DOHH2 (cell line): ENCODE data around the gene RBMXL2.

Source experiments
- H3F3A ChIP-seq: fragments of 200-600 bp; sonication (generic), shearing (Covaris generic); 2 replicates; pipeline ENCODE4 v1.6.0; 2016; ENCODE audit warnings: antibody characterized with exemption, mild to moderate bottlenecking; ENCODE audit not compliant: control insufficient read depth, insufficient read depth
- H3K27ac ChIP-seq: fragments of 200-600 bp; sonication (generic); 2 replicates; pipeline ENCODE4 v1.5.1; 2014; ENCODE audit warnings: low read depth, mild to moderate bottlenecking, low read length, moderate library complexity
- H3K27me3 ChIP-seq: fragments of 200-600 bp; sonication (generic); 2 replicates; pipeline ENCODE4 v1.6.1; 2014; ENCODE audit warnings: mild to moderate bottlenecking, low read length, mixed read lengths; ENCODE audit not compliant: control insufficient read depth
- H3K36me3 ChIP-seq: fragments of 200-600 bp; sonication (generic); 2 replicates; pipeline ENCODE4 v1.6.1; 2014; ENCODE audit warnings: mild to moderate bottlenecking, low read length, moderate library complexity, mixed read lengths; ENCODE audit not compliant: control insufficient read depth
- H3K4me1 ChIP-seq: fragments of 200-600 bp; sonication (generic); 2 replicates; pipeline ENCODE4 v1.6.1; 2014; ENCODE audit warnings: mild to moderate bottlenecking, low read length, mixed read lengths; ENCODE audit not compliant: control insufficient read depth
- H3K4me2 ChIP-seq: fragments of 200-600 bp; sonication (generic); 2 replicates; pipeline ENCODE4 v1.6.0; 2014; ENCODE audit warnings: mild to moderate bottlenecking, low read length, moderate library complexity
- H3K4me3 ChIP-seq: fragments of 200-600 bp; sonication (generic); 2 replicates; pipeline ENCODE4 v1.5.1; 2014; ENCODE audit warnings: mild to moderate bottlenecking, low read length, mixed read lengths
- H3K79me2 ChIP-seq: fragments of 200-600 bp; sonication (generic); 2 replicates; pipeline ENCODE4 v1.6.1; 2014; ENCODE audit warnings: mild to moderate bottlenecking, low read length, mixed read lengths; ENCODE audit not compliant: control insufficient read depth
- H3K9me2 ChIP-seq: fragments of 200-600 bp; sonication (generic); replicated peaks from 2 replicates; pipeline ENCODE4 v1.6.1; 2014; ENCODE audit warnings: mild to moderate bottlenecking, low read length, mixed read lengths; ENCODE audit not compliant: control insufficient read depth
- H3K9me3 ChIP-seq: fragments of 200-600 bp; sonication (generic); 2 replicates; pipeline ENCODE4 v1.6.1; 2014; ENCODE audit warnings: antibody characterized with exemption, low read length, mixed read lengths; ENCODE audit not compliant: control insufficient read depth, insufficient read depth
- H4K20me1 ChIP-seq: fragments of 200-600 bp; sonication (generic); 2 replicates; pipeline ENCODE4 v1.6.0; 2014; ENCODE audit warnings: low read depth, mild to moderate bottlenecking, antibody characterized with exemption, low read length, moderate library complexity; ENCODE audit not compliant: control insufficient read depth, insufficient read depth
- EZH2phosphoT487 ChIP-seq: fragments of 200-600 bp; sonication (generic); IDR thresholded peaks from 2 replicates; pipeline ENCODE4 v1.6.1; 2017; ENCODE audit warnings: borderline replicate concordance, mild to moderate bottlenecking, antibody characterized with exemption, low read length, moderate library complexity, mixed read lengths
- TF ChIP-seq, protein P1 (sequence below): fragments of 200-600 bp; sonication (generic); IDR thresholded peaks from one replicate; pipeline ENCODE4 v1.5.1; 2014; ENCODE audit warnings: antibody characterized with exemption, mild to moderate bottlenecking, low read depth, low read length; ENCODE audit not compliant: poor library complexity, severe bottlenecking

RBMXL2 gene

GRCh38 chr11:7098235-7098832 is 9.5 kb downstream of the RBMXL2 start:
- no peak overlapping the region for H3K27ac ChIP-seq
- H3K79me2 ChIP-seq: no peaks in the 10 kb centered on the region
- no peaks in the 10 kb centered on the region for H3K4me1 ChIP-seq
- H3K4me3 ChIP-seq: no peak overlapping the region
- H3F3A ChIP-seq: no peaks in the 10 kb centered on the region
- H3K36me3 ChIP-seq: no peaks in the 10 kb centered on the region
- H3K4me2 ChIP-seq: no peak overlapping the region
- TF ChIP-seq, protein P1, sequence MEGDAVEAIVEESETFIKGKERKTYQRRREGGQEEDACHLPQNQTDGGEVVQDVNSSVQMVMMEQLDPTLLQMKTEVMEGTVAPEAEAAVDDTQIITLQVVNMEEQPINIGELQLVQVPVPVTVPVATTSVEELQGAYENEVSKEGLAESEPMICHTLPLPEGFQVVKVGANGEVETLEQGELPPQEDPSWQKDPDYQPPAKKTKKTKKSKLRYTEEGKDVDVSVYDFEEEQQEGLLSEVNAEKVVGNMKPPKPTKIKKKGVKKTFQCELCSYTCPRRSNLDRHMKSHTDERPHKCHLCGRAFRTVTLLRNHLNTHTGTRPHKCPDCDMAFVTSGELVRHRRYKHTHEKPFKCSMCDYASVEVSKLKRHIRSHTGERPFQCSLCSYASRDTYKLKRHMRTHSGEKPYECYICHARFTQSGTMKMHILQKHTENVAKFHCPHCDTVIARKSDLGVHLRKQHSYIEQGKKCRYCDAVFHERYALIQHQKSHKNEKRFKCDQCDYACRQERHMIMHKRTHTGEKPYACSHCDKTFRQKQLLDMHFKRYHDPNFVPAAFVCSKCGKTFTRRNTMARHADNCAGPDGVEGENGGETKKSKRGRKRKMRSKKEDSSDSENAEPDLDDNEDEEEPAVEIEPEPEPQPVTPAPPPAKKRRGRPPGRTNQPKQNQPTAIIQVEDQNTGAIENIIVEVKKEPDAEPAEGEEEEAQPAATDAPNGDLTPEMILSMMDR: peak; percentile 64
- no peak for TF ChIP-seq EZH2phosphoT487
- peaks cover 10% of the 10 kb centered on the region; the same call in 1 of the 2 replicates for H3K27me3 ChIP-seq
- H3K9me3 ChIP-seq: no peaks in the 10 kb centered on the region
- no peaks in the 10 kb centered on the region for H4K20me1 ChIP-seq
- no peaks in the 10 kb centered on the region for H3K9me2 ChIP-seq

DNA sequence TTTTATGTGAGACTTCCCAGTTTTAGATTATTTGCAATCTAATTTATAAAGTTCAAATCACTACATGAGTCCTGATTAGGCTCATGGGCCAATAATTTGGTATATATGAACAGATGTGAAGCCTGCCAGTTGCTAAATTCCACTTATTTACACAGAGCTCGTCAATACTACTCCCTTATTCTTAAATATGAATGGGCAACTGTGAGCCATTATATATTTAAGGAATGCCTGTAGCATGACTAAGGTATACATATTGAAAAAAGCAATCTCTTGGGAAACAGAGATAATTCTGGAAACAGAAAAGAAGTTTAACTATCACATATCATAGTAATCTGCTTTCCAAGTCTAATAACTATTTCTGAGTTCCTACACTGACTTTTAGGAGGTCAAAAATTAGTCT is 27.0 kb downstream of the RBMXL2 start:
- no peak overlapping the region for H3K4me3 ChIP-seq
- no peaks in the 10 kb centered on the region for H3F3A ChIP-seq
- H3K79me2 ChIP-seq: no peaks in the 10 kb centered on the region
- H3K9me2 ChIP-seq: no peaks in the 10 kb centered on the region
- TF ChIP-seq, protein P1: no peak
- TF ChIP-seq EZH2phosphoT487: no peak
- H3K27me3 ChIP-seq: peaks cover 15% of the 10 kb centered on the region
- no peaks in the 10 kb centered on the region for H4K20me1 ChIP-seq
- no peaks in the 10 kb centered on the region for H3K4me1 ChIP-seq
- H3K36me3 ChIP-seq: no peaks in the 10 kb centered on the region
- no peak overlapping the region for H3K4me2 ChIP-seq
- no peak overlapping the region for H3K27ac ChIP-seq
- no peaks in the 10 kb centered on the region for H3K9me3 ChIP-seq

DNA sequence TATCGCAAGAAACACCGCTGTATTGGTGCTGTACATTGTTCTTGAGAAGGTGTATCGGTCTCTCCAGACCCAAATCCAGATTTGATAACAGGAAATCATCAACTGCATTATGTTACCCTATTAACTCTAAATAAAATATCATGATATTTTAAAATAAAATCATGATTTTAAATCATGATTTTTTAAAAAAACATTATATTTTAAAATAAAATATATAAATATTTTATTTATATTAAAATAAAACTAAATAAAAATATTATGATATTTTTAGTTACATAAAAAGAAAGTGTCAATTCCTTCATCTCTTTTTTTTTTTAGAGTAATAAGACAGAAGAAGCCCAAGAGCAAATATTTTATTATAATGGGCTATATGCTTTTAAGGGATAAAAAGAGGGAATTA is 27.6 kb downstream of the RBMXL2 start:
- peaks cover 15% of the 10 kb centered on the region for H3K27me3 ChIP-seq
- H3K4me2 ChIP-seq: no peak overlapping the region
- H3K4me3 ChIP-seq: no peak overlapping the region
- no peaks in the 10 kb centered on the region for H3K79me2 ChIP-seq
- H3K9me2 ChIP-seq: no peaks in the 10 kb centered on the region
- no peak overlapping the region for H3K27ac ChIP-seq
- no peaks in the 10 kb centered on the region for H3F3A ChIP-seq
- TF ChIP-seq, protein P1: no peak
- no peak for TF ChIP-seq EZH2phosphoT487
- H3K36me3 ChIP-seq: no peaks in the 10 kb centered on the region
- H3K4me1 ChIP-seq: no peaks in the 10 kb centered on the region
- no peaks in the 10 kb centered on the region for H3K9me3 ChIP-seq
- H4K20me1 ChIP-seq: no peaks in the 10 kb centered on the region
